HL-60 (cell line): ENCODE measurements around the gene DDR1.
"Not testable (repeated sequence)": the region's sequence is repeated elsewhere in the genome, so short reads cannot be mapped to it uniquely, and the experiment has no call there.

Experiments
- DNase-seq, 2 experiments: peaks; one replicate each; pipeline ENCODE4 v3.0.0-alpha.2; 2010 to 2020; ENCODE audit warnings: low read depth in 1 of 2, low spot score in 1 of 2
- H3K27ac ChIP-seq: fragments of 250-450 bp; sonication (Bioruptor Pico); replicated peaks from 2 replicates; pipeline ENCODE4 v1.5.1; 2020; ENCODE audit warnings: mild to moderate bottlenecking, moderate library complexity
- H3K27me3 ChIP-seq: fragments of 250-450 bp; sonication (Bioruptor Pico); 2 replicates; pipeline ENCODE4 v1.5.1; 2021; ENCODE audit warnings: mild to moderate bottlenecking, moderate library complexity; ENCODE audit not compliant: insufficient read depth, poor library complexity, severe bottlenecking
- H3K4me3 ChIP-seq: replicated peaks from 2 replicates; pipeline ENCODE4 v1.5.1; 2011; ENCODE audit warnings: mild to moderate bottlenecking, control low read depth, low read length; ENCODE audit not compliant: insufficient read depth
- GABPA ChIP-seq: IDR thresholded peaks from 2 replicates; pipeline ENCODE4 v1.6.1; 2012; ENCODE audit warnings: low read depth
- POLR2AphosphoS5 ChIP-seq: IDR thresholded peaks from 2 replicates; pipeline ENCODE4 v1.6.1; 2012; ENCODE audit warnings: low read depth
- SPI1 ChIP-seq: IDR thresholded peaks from 2 replicates; pipeline ENCODE4 v1.6.1; 2012; ENCODE audit warnings: low read depth, mild to moderate bottlenecking, borderline replicate concordance
- TF ChIP-seq, protein P1 (sequence below): IDR thresholded peaks from 2 replicates; pipeline ENCODE4 v1.6.1; 2012; ENCODE audit warnings: low read depth; ENCODE audit not compliant: insufficient replicate concordance
- TF ChIP-seq, protein P2 (sequence below): IDR thresholded peaks from one replicate; pipeline ENCODE4 v1.5.1; 2011; ENCODE audit warnings: low read length, control low read depth, inconsistent platforms; ENCODE audit not compliant: insufficient read depth

DDR1 gene

DNA sequence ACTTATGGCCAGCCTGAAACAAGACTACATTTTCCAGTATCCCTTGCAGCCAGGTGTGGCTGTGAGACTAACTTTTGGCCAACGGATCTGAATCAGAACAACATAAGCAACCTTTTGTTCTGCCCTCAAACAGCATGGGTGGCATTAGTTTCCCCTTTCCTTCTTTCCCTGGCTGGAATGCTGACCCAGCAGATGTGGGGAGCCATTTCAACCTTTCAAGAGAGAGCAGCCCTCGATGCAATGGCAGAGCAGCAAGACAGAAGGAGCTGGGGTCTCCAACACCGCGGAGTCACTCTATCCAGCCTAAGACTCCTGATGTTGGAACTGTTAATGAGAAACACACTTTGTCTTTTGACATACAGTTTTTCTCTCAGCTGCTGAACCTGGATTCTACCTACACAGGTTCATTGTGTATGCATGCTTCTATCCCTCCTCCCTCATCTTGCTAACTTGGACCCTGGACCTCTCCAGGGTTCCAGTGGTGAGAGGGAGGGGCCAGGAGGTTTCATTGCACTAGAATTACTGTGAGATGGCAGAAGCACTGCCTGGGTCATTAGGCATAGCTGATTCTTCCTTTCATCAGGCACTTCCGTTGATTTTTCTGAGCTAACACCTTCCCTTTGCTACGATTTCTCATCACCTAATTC is 28.8 kb upstream of the DDR1 start:
- no peaks in the 10 kb centered on the region for H3K27me3 ChIP-seq
- TF ChIP-seq POLR2AphosphoS5 = no peak
- TF ChIP-seq SPI1 = no peak
- TF ChIP-seq, protein P1, sequence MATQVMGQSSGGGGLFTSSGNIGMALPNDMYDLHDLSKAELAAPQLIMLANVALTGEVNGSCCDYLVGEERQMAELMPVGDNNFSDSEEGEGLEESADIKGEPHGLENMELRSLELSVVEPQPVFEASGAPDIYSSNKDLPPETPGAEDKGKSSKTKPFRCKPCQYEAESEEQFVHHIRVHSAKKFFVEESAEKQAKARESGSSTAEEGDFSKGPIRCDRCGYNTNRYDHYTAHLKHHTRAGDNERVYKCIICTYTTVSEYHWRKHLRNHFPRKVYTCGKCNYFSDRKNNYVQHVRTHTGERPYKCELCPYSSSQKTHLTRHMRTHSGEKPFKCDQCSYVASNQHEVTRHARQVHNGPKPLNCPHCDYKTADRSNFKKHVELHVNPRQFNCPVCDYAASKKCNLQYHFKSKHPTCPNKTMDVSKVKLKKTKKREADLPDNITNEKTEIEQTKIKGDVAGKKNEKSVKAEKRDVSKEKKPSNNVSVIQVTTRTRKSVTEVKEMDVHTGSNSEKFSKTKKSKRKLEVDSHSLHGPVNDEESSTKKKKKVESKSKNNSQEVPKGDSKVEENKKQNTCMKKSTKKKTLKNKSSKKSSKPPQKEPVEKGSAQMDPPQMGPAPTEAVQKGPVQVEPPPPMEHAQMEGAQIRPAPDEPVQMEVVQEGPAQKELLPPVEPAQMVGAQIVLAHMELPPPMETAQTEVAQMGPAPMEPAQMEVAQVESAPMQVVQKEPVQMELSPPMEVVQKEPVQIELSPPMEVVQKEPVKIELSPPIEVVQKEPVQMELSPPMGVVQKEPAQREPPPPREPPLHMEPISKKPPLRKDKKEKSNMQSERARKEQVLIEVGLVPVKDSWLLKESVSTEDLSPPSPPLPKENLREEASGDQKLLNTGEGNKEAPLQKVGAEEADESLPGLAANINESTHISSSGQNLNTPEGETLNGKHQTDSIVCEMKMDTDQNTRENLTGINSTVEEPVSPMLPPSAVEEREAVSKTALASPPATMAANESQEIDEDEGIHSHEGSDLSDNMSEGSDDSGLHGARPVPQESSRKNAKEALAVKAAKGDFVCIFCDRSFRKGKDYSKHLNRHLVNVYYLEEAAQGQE = no peak
- TF ChIP-seq GABPA = no peak
- TF ChIP-seq, protein P2, sequence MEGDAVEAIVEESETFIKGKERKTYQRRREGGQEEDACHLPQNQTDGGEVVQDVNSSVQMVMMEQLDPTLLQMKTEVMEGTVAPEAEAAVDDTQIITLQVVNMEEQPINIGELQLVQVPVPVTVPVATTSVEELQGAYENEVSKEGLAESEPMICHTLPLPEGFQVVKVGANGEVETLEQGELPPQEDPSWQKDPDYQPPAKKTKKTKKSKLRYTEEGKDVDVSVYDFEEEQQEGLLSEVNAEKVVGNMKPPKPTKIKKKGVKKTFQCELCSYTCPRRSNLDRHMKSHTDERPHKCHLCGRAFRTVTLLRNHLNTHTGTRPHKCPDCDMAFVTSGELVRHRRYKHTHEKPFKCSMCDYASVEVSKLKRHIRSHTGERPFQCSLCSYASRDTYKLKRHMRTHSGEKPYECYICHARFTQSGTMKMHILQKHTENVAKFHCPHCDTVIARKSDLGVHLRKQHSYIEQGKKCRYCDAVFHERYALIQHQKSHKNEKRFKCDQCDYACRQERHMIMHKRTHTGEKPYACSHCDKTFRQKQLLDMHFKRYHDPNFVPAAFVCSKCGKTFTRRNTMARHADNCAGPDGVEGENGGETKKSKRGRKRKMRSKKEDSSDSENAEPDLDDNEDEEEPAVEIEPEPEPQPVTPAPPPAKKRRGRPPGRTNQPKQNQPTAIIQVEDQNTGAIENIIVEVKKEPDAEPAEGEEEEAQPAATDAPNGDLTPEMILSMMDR = no peak
- no peak for DNase-seq
- no peak overlapping the region for H3K27ac ChIP-seq
- no peak overlapping the region for H3K4me3 ChIP-seq

DNA sequence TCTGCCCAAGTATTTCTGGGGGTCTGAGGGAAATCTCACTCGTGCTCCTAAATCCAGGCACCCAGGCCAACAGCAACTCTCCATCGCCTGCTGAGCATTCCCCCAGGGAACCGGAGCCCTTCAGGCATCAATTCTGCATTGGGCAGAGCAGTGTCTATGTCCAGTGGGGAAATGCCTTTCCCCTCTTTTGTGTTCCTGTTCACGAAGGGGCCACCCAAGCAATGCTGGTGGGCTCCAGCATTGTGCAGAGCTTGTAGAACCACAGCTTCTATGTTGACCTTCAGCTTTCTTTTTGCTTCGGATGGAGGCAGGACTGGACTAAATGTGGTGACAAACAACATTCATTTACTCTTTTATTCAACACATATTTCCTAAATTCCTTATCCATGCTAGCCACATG is 27.2 kb upstream of the DDR1 start:
- H3K4me3 ChIP-seq = no peak overlapping the region
- DNase-seq = no peak
- no peak for TF ChIP-seq GABPA
- TF ChIP-seq, protein P2 = no peak
- H3K27me3 ChIP-seq = no peaks in the 10 kb centered on the region
- no peak overlapping the region for H3K27ac ChIP-seq

DNA sequence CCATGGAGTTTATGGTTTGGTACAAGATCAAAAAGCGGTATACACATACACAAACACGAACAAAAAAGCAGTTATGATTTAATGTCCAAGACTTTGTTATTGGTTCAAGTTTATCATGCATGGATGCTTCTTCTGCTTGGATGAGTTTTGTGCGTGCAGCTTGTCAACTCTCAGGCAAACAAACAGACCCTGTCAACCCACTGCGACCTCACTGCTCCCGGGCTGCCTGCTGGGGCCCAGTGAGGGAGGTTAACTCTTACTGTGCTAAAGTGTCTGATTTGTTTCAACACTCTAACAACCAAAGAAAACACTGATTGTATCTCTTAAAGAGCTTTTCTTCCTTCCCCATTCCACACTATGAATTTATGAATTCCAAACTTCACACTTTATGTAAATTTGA is 26.8 kb upstream of the DDR1 start:
- no peak overlapping the region for H3K27ac ChIP-seq
- DNase-seq = no peak
- H3K4me3 ChIP-seq = no peak overlapping the region
- TF ChIP-seq GABPA = no peak
- H3K27me3 ChIP-seq = no peaks in the 10 kb centered on the region

DNA sequence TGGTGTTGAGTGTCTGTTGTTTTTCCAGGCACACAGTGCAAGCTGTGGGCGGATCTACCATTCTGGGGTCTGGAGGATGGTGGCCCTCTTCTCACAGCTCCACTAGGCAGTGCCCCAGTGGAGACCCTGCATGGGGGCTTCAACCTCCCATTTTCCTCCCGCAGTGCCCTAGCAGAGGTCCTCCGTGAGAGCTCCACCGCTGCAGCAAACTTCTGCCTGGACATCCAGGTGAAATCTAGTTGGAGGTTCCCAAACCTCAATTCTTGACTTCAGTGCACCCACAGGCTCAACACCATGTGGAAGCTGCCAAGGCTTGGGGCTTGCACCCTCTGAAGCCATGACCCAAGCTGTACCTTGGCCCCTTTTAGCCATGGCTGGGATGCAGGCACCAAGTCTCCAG is 24.6 kb upstream of the DDR1 start:
- DNase-seq, H3K27me3 ChIP-seq, H3K4me3 ChIP-seq, H3K27ac ChIP-seq: not testable (repeated sequence)

DNA sequence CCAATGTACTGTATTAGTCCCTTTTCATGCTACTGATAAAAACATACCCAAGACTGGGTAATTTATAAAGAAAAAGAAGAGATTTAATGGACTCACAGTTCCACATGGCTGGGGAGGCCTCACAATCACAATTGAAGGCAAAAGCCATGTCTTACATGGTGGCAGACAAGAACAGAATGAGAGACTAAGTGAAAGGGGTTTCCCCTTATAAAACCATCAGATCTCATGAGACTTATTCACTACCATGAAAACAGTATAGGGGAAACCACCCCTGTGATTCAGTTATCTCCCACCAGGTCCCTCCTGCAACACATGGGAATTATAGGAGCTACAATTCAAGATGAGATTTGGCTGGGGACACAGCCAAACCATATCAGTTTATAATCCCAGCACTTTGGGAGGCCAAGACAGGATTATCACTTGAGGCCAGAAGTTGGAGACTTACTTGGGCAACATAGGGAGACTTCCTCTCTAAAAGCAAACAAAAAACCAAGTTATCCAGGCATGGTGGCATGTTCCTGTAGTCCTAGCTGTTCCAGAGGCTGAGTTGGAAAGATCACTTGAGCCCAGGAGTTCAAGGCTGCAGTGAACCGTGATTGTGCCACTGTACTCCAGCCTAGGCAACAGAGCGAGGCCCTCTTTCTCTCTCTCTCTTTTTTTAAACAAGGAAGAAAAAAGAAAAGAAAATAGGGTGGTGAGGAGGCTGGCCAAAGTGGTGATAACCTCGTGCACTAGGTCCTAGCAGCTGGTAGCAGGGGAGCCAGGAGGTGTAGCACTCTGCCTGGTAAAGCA is 22.9 kb upstream of the DDR1 start:
- no peak for DNase-seq
- no peak overlapping the region for H3K4me3 ChIP-seq
- H3K27me3 ChIP-seq = no peaks in the 10 kb centered on the region
- H3K27ac ChIP-seq = no peak overlapping the region
- TF ChIP-seq SPI1 (no peak), POLR2AphosphoS5 (no peak), GABPA (no peak)
- TF ChIP-seq, protein P1 = no peak
- TF ChIP-seq, protein P2 = no peak
